Activated CD4-positive, alpha-beta T cell treated with anti-CD3 and anti-CD28 coated beads for 36 hours (primary cell): Measurements from ENCODE around the gene PAFAH1B2. TPM values are rescaled to one million over a fixed set of nuclear protein-coding genes. Genes with fewer than 3 reads are reported as not detected.
"Not testable (repeated sequence)": the region's sequence is repeated elsewhere in the genome, so short reads cannot be mapped to it uniquely, and the experiment has no call there.

ENCODE experiments used
- ATAC-seq: fragments of 200-7000 bp; cut with Tn5 transposase; one replicate; pipeline ENCODE4 v1.10.0; 2021; ENCODE audit warnings: mild to moderate bottlenecking, moderate library complexity
- CTCF ChIA-PET: fragments of 350-600 bp; sonication (Branson Sonifier 250); formaldehyde crosslinking; loops from one replicate; lab custom pipeline; 2021; ENCODE audit warnings: antibody characterized with exemption; lab: Charles Lee
- POLR2A ChIA-PET: fragments of 350-600 bp; sonication (Branson Sonifier 250); formaldehyde crosslinking; loops from one replicate; lab custom pipeline; 2021; ENCODE audit warnings: antibody characterized with exemption, inconsistent platforms; lab: Charles Lee
- DNase-seq: peaks from one replicate; pipeline ENCODE4 v3.0.0-alpha.2; 2020
- H3K27ac Mint-ChIP-seq: one replicate; pipeline ENCODE4 v1.8.0; 2021; ENCODE audit warnings: mixed read lengths
- H3K27me3 Mint-ChIP-seq: one replicate; pipeline ENCODE4 v1.8.0; 2021; ENCODE audit warnings: mixed read lengths
- H3K36me3 Mint-ChIP-seq: one replicate; pipeline ENCODE4 v1.8.0; 2021; ENCODE audit warnings: low read depth, mixed read lengths
- H3K4me1 Mint-ChIP-seq: one replicate; pipeline ENCODE4 v1.8.0; 2021; ENCODE audit warnings: mixed read lengths
- H3K4me3 Mint-ChIP-seq: one replicate; pipeline ENCODE4 v1.8.0; 2021; ENCODE audit warnings: mild to moderate bottlenecking, moderate library complexity, mixed read lengths
- H3K9me3 Mint-ChIP-seq: one replicate; pipeline ENCODE4 v1.8.0; 2021; ENCODE audit warnings: low read depth, mixed read lengths
- intact Hi-C, 2 experiments: fragments of 100-400 bp; cut with DNase I in 1 of 2; cut with micrococcal nuclease in 1 of 2; formaldehyde crosslinking; loops; one replicate each; pipeline versions ENCODE4 v1.14.2 to v1.15.1; 2022 to 2024; cut with DNase I, micrococcal nuclease
- total RNA-seq, 2 experiments: library from RNA; stranded (reverse); gene quantifications; one replicate each; pipeline ENCODE4 v1.2.3, GENCODE V29; 2021

PAFAH1B2 gene
- total RNA-seq, 2 experiments from 2014 or later, result 44.8 to 57.5 TPM

DNA sequence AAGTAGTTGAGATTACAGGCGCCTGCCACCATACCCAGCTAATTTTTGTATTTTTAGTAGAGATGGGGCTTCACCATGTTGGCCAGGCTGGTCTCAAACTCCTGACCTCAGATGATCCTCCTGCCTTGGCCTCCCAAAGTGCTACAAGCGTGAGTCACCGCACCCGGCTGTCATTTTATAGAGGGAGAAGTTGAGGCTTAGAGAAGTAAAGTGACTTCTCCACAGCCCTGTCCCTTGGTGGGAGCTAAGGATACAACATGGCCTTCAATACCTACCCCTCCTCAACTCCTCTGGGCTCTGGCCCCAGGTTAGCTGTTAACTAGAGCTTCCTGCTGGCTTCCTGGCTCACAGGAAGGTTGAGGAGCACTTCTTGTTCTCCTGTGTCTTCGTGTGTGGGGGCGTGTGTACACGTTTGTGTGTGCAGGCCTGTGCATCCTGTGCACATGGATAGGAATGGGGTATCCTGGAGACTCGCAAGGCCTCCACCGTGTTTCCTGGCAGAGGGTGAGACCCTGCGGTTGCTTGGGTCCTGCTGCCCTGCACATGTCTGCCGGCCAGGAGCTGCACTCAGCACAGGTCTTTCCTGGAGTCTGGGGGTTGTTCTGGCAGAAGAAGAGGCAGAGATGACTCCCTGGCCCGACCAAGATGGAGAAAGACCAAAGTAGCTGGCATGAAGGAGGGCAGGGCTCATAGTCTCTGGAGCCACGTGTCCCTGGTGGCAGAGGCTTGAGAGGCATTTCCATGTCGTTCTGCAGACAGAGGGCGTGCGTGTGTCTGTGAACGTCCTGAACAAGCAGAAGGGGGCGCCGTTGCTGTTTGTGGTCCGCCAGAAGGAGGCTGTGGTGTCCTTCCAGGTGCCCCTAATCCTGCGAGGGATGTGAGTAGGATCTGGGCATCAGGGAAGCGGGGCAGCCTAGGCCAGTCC, 36.8 kb downstream of the PAFAH1B2 start:
- intact Hi-C loops, result loop anchor here (1.0 to 5.0 kb wide), 2 partner anchors 45 to 146 kb away; partner anchors contain the start of gene CEP164 (in 1 of the 2)
- peak overlapping the region; percentile 87 for H3K4me3 Mint-ChIP-seq
- ATAC-seq (peak; percentile 75), DNase-seq (peak; percentile 88)
- H3K4me1 Mint-ChIP-seq, result peaks cover 26% of the 10 kb centered on the region
- H3K27ac Mint-ChIP-seq, result peak overlapping the region; percentile 82
- POLR2A ChIA-PET, result interaction anchor here (1.0 to 1.6 kb wide), 3 partner anchors 9 to 49 kb away, joined by 3 to 5 read pairs (median 3); no protein-coding TSS in a partner anchor
- no peaks in the 10 kb centered on the region for H3K9me3 Mint-ChIP-seq
- CTCF ChIA-PET, result interaction anchor here (0.7 to 5.8 kb wide), 20 partner anchors 8 to 409 kb away, joined by 3 to 64 read pairs (median 4); partner anchors contain the start of genes APOA5, PAFAH1B2 and PCSK7
- H3K27me3 Mint-ChIP-seq, result no peaks in the 10 kb centered on the region
- no peaks in the 10 kb centered on the region for H3K36me3 Mint-ChIP-seq

DNA sequence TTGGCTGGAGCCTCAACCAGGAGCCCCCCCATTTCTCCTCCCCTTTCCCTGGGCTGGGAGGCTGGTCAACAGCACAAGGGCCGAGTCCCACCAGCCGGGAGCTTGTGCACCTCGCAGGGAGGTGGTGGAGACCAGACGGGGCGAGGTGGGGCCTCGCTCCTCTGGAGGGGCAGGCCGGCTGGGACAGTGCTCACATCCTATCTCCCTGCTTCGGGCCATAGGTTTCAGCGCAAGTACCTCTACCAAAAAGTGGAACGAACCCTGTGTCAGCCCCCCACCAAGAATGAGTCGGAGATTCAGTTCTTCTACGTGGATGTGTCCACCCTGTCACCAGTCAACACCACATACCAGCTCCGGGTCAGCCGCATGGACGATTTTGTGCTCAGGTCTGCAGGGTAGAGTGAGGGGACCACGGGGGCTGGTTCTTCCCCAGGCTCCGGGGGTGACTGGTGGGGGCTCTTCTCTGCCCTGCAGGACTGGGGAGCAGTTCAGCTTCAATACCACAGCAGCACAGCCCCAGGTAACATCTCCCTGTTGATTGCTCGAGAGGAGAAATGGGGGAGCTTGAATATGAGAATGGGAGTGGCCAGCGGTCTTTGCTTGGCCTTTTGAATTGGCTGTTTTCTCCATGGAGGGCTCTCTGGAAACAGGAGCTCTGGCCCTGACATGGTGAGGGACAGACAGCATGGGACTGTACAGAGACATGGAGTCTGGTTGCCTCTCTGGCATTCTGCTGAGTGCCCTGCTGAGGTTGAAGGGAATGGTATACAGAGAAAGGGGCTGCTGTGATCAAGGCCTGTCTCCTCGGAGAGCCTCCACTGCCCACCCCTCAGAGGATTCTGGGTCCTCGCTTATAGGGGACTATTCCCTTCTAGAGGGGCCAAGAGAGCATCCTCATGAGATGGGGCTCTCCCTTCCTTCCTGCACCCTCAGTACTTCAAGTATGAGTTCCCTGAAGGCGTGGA, 37.8 kb downstream of the PAFAH1B2 start:
- intact Hi-C loops, result loop anchor here (1.0 to 5.0 kb wide), 2 partner anchors 44 to 145 kb away; partner anchors contain the start of gene CEP164 (in 1 of the 2)

DNA sequence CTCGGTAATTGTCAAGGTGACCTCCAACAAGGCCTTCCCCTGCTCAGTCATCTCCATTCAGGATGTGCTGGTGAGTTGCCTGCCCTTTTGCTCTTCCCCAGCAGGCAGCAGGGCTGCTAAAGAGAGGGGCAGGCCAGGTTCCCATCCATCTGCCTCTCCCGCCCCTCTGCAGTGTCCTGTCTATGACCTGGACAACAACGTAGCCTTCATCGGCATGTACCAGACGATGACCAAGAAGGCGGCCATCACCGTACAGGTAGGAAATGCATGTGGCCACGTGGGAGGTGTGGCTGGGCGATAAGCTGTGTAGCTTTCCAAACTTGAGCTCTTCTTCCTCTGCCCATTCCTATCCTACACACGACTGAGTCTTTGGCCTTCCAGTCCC, 38.5 kb downstream of the PAFAH1B2 start:
- H3K9me3 Mint-ChIP-seq, result no peaks in the 10 kb centered on the region
- ATAC-seq, result no peak
- H3K4me3 Mint-ChIP-seq, result no peak overlapping the region
- H3K36me3 Mint-ChIP-seq, result no peaks in the 10 kb centered on the region
- ChIA-PET CTCF (interaction anchor here (0.6 to 5.8 kb wide), 4 partner anchors 10 to 1986 kb away, joined by 3 to 64 read pairs (median 10); no protein-coding TSS in a partner anchor), POLR2A (no interaction called here)
- peaks cover 26% of the 10 kb centered on the region for H3K4me1 Mint-ChIP-seq
- intact Hi-C loops, result loop anchor here in 1 of 2 experiments (5.0 kb wide), 1 partner anchor 145 kb away; the partner anchor contains the start of gene CEP164
- H3K27ac Mint-ChIP-seq, result no peak overlapping the region
- no peaks in the 10 kb centered on the region for H3K27me3 Mint-ChIP-seq
- no peak for DNase-seq

More for the DNA sequence above, 37.8 kb downstream of the PAFAH1B2 start:
- Mint-ChIP-seq H3K4me1 (peaks cover 26% of the 10 kb centered on the region), H3K36me3 (no peaks in the 10 kb centered on the region), H3K27me3 (no peaks in the 10 kb centered on the region), H3K27ac (no peak overlapping the region), H3K4me3 (no peak overlapping the region), H3K9me3 (no peaks in the 10 kb centered on the region)
- ChIA-PET CTCF (interaction anchor here (0.5 to 5.8 kb wide), 12 partner anchors 9 to 1985 kb away, joined by 3 to 64 read pairs (median 4); partner anchors contain the start of genes APOA5, PAFAH1B2 and PCSK7), POLR2A (no interaction called here)
- ATAC-seq (no peak), DNase-seq (no peak)

DNA sequence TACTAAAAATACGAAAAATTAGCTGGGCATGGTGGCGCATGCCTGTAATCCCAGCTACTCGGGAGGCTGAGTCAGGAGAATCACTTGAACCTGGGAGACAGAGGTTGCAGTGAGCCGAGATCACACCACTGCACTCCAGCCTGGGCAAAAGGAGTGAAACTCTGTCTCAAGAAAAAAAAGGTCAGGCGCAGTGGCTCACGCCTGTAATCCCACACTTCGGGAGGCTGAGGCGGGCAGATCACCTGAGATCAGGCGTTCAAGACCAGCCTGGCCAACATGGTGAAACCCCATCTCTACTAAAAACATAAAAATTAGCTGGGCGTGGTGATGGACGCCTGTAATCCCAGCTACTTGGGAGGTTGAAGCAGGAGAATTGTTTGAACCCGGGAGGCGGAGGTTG, 39.1 kb downstream of the PAFAH1B2 start:
- H3K9me3 Mint-ChIP-seq, H3K27ac Mint-ChIP-seq, H3K4me3 Mint-ChIP-seq, POLR2A ChIA-PET, H3K36me3 Mint-ChIP-seq, H3K27me3 Mint-ChIP-seq, ATAC-seq, DNase-seq: not testable (repeated sequence)
- intact Hi-C loops, result loop anchor here in 1 of 2 experiments (5.0 kb wide), 1 partner anchor 144 kb away; the partner anchor contains the start of gene CEP164
- CTCF ChIA-PET, result interaction anchor here (0.7 to 1.4 kb wide), 2 partner anchors 11 to 18 kb away, joined by 3 read pairs; no protein-coding TSS in a partner anchor
- H3K4me1 Mint-ChIP-seq, result peaks cover 23% of the 10 kb centered on the region

DNA sequence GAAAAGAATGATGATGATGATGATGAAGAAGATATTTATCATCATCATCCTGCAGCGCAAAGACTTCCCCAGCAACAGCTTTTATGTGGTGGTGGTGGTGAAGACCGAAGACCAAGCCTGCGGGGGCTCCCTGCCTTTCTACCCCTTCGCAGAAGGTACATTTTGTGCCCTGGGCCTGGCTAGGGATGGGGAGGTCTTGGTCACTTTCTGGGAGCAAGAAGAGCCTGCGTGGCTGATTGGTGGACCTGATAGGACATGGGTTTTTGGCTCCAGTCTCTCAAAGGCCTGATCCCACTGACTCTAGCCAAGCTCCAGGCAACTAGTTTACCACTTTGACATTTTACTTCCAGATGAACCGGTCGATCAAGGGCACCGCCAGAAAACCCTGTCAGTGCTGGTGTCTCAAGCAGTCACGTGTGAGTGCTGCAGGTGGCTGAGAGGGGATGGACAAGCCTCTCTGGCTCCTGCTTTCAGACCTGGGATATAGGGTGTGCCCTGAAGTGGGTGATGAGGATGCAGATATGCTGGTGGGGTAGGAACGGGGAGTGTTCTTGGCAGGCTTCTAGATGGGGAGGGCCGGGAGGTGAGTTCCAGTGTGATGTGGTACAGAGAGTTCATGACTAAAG, 39.8 kb downstream of the PAFAH1B2 start:
- no peaks in the 10 kb centered on the region for H3K9me3 Mint-ChIP-seq
- DNase-seq (no peak), ATAC-seq (no peak)
- ChIA-PET CTCF (interaction anchor here (0.7 to 1.4 kb wide), 2 partner anchors 10 to 19 kb away, joined by 3 read pairs; no protein-coding TSS in a partner anchor), POLR2A (no interaction called here)
- H3K36me3 Mint-ChIP-seq, result no peaks in the 10 kb centered on the region
- H3K4me1 Mint-ChIP-seq, result peaks cover 19% of the 10 kb centered on the region
- no peaks in the 10 kb centered on the region for H3K27me3 Mint-ChIP-seq
- H3K4me3 Mint-ChIP-seq, result no peak overlapping the region
- intact Hi-C loops, result loop anchor here in 1 of 2 experiments (5.0 kb wide), 1 partner anchor 143 kb away; the partner anchor contains the start of gene CEP164
- no peak overlapping the region for H3K27ac Mint-ChIP-seq

DNA sequence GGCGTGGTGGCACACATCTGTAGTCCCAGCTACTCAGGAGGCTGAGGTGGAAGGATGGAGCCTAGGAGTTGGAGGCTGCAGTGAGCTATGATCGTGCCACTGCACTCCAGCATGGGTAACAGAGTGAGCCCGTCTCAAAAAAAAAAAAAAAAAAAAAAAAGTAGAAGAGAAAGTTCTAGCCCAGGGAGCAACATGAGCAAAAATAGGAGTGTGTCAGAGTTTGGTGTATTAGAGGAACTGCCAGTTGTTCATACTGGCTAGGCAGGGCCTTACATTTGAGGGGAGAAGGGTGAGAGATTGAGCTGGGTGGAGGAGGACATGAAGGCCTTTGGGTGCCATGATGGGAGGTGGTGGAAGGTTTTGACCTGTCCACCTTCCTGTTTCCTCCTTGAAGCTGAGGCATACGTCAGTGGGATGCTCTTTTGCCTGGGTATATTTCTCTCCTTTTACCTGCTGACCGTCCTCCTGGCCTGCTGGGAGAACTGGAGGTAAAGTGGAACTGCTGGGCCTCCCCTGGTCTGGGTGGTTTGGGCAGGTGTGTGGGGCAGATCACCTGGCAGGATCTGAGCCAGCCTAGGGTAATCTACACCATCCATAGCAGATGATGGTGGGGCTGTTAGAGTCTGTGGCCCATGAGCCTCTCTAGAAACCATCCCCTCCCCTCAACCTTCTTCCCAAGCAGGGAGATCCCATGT, 41.8 kb downstream of the PAFAH1B2 start:
- Mint-ChIP-seq H3K27me3 (no peaks in the 10 kb centered on the region), H3K27ac (no peak overlapping the region), H3K4me1 (peaks cover 4% of the 10 kb centered on the region), H3K36me3 (peaks cover 2% of the 10 kb centered on the region), H3K9me3 (no peaks in the 10 kb centered on the region), H3K4me3 (no peak overlapping the region)
- ATAC-seq (no peak), DNase-seq (no peak)
- ChIA-PET CTCF (interaction anchor here (0.6 kb wide), 1 partner anchor 47 kb away, joined by 3 read pairs; no protein-coding TSS in a partner anchor), POLR2A (no interaction called here)
- intact Hi-C loops, result no loop called here

DNA sequence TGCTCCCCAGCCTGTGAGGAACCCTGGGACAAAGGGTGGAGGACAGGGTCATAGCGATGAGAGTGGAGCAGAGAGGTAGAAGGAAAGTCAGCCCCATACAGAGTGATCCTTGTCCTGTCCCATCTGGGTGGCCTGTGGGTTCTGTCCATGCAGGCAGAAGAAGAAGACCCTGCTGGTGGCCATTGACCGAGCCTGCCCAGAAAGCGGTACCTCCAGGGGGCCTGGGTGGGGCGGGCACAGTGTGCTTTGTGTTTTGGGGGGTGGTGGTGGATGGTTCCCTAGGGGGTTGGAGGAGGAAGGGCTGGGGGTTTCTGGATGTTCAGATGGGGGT, 42.3 kb downstream of the PAFAH1B2 start:
- no peaks in the 10 kb centered on the region for H3K27me3 Mint-ChIP-seq
- H3K4me1 Mint-ChIP-seq, result no peaks in the 10 kb centered on the region
- H3K36me3 Mint-ChIP-seq, result peaks cover 2% of the 10 kb centered on the region
- no peak for DNase-seq
- ATAC-seq, result no peak
- H3K27ac Mint-ChIP-seq, result no peak overlapping the region
- ChIA-PET POLR2A (interaction anchor here (0.7 kb wide), 1 partner anchor 404 kb away, joined by 3 read pairs; no protein-coding TSS in a partner anchor), CTCF (interaction anchor here (0.6 kb wide), 1 partner anchor 47 kb away, joined by 3 read pairs; no protein-coding TSS in a partner anchor)
- intact Hi-C loops, result no loop called here
- H3K9me3 Mint-ChIP-seq, result no peaks in the 10 kb centered on the region
- no peak overlapping the region for H3K4me3 Mint-ChIP-seq

DNA sequence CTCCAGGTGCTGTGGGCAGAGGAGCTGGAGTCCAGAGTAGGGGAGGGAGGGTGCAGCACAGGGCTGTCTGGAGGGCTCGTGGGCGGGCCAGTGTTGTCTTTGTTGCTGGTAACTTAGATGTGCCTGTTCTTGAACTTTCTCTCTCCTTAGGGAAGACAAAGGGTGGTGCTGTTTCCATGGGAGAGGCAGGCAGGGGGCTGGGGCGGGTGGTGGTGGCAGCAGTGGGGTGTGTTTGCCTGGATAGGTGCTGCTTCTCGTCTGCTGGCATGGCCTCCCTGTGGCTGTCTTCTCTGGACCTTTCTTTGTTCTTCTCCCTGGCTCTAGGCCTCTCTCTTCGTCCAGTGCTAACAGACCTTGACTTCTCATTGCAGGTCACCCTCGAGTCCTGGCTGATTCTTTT, 42.9 kb downstream of the PAFAH1B2 start:
- Mint-ChIP-seq H3K4me3 (no peak overlapping the region), H3K9me3 (no peaks in the 10 kb centered on the region), H3K27me3 (no peaks in the 10 kb centered on the region), H3K4me1 (no peaks in the 10 kb centered on the region), H3K27ac (no peak overlapping the region), H3K36me3 (peaks cover 2% of the 10 kb centered on the region)
- ATAC-seq, result no peak
- POLR2A ChIA-PET, result interaction anchor here (0.7 kb wide), 1 partner anchor 405 kb away, joined by 3 read pairs; no protein-coding TSS in a partner anchor
- DNase-seq, result no peak
- CTCF ChIA-PET, result interaction anchor here (0.6 kb wide), 1 partner anchor 8 kb away, joined by 3 read pairs; the partner anchor contains the start of gene SIDT2
- intact Hi-C loops, result no loop called here

DNA sequence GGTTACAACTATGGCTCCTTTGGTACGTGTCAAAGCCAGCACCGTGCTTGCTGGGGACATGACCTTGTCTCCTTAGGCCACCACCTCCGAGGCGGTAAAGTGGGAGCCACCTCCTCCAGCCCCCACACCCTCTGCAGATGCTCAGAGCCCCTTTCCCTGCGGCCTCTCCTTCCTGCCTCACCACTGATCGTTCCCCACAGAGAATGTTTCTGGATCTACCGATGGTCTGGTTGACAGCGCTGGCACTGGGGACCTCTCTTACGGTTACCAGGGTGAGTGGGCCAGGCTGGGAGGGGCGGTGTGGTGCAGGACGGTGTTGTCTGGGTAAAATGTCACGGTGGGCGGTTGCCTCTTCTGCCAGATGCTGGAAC, 43.3 kb downstream of the PAFAH1B2 start:
- ChIA-PET CTCF (interaction anchor here (0.6 kb wide), 1 partner anchor 9 kb away, joined by 3 read pairs; the partner anchor contains the start of gene SIDT2), POLR2A (no interaction called here)
- H3K27ac Mint-ChIP-seq, result no peak overlapping the region
- no peaks in the 10 kb centered on the region for H3K4me1 Mint-ChIP-seq
- H3K4me3 Mint-ChIP-seq, result no peak overlapping the region
- DNase-seq (no peak), ATAC-seq (no peak)
- H3K9me3 Mint-ChIP-seq, result no peaks in the 10 kb centered on the region
- intact Hi-C loops, result no loop called here
- H3K36me3 Mint-ChIP-seq, result peaks cover 2% of the 10 kb centered on the region
- no peaks in the 10 kb centered on the region for H3K27me3 Mint-ChIP-seq
